Brain microvascular endothelial cell (primary cell): ENCODE results near the gene AADAT.
A peak's percentile ranks its signal among the peaks of the same experiment; 100 is the strongest.

Experiments
- DNase-seq: peaks from one replicate; pipeline ENCODE4 v3.0.0-alpha.2; 2020
- H3K27ac ChIP-seq: fragments of 250-450 bp; sonication (Bioruptor Pico); 2 replicates; pipeline ENCODE4 v1.5.1; 2020; ENCODE audit warnings: mild to moderate bottlenecking, moderate library complexity
- H3K27me3 ChIP-seq: fragments of 250-450 bp; sonication (Bioruptor Pico); replicated peaks from 2 replicates; pipeline ENCODE4 v1.5.1; 2020; ENCODE audit warnings: mild to moderate bottlenecking
- H3K36me3 ChIP-seq: fragments of 250-450 bp; sonication (Bioruptor Pico); replicated peaks from 2 replicates; pipeline ENCODE4 v1.5.1; 2020; ENCODE audit warnings: mild to moderate bottlenecking
- H3K4me3 ChIP-seq: 2 replicates; pipeline ENCODE4 v1.5.1; 2011; ENCODE audit warnings: low read depth, mild to moderate bottlenecking, control low read depth, low read length, moderate library complexity
- CTCF ChIP-seq: IDR thresholded peaks from 2 replicates; pipeline ENCODE4 v1.5.1; 2011; ENCODE audit warnings: low read depth, mild to moderate bottlenecking, moderate library complexity, low read length, control low read depth, inconsistent platforms; ENCODE audit errors: missing control alignments
- in situ Hi-C: cut with HindIII; loops from 2 replicates; pipeline ENCODE4 v1.10.0; 2017; ENCODE audit warnings: low sequenced_read_pairs, low pct_ligation_motif_present

The AADAT gene

GRCh38 chr4:170089668-170090351 is at the start of gene AADAT:
TSS of gene AADAT (minus strand) at chr4:170089956. CDS start at chr4:170089690, 266 bp downstream.
- peak within 1 kb of the TSS; percentile 82 for H3K4me3 ChIP-seq
- H3K36me3 ChIP-seq: no peaks in the 10 kb centered on the region
- H3K27me3 ChIP-seq: no peaks in the 10 kb centered on the region
- in situ Hi-C loops: no loop called here
- peak within 1 kb of the TSS; percentile 2 for H3K27ac ChIP-seq
- peak; percentile 51 for DNase-seq
- peak; percentile 81 for TF ChIP-seq CTCF

GRCh38 chr4:170138580-170139194 is 48.9 kb upstream of the AADAT start:
- Histone ChIP-seq H3K4me3 (no peak overlapping the region), H3K27ac (no peak overlapping the region), H3K27me3 (no peaks in the 10 kb centered on the region), H3K36me3 (no peaks in the 10 kb centered on the region)
- TF ChIP-seq CTCF: peak; percentile 85
- DNase-seq: peak; percentile 81
- in situ Hi-C loops: no loop called here

- Histone ChIP-seq H3K36me3 (no peaks in the 10 kb centered on the region), H3K4me3 (no peak overlapping the region), H3K27ac (no peak overlapping the region), H3K27me3 (no peaks in the 10 kb centered on the region)
- TF ChIP-seq CTCF: no peak
- in situ Hi-C loops: no loop called here
- DNase-seq: no peak
These were observed 48.2 kb upstream of the AADAT start for GRCh38 chr4:170137927-170138326.

- Histone ChIP-seq H3K4me3 (no peak overlapping the region), H3K36me3 (no peaks in the 10 kb centered on the region), H3K27me3 (no peaks in the 10 kb centered on the region), H3K27ac (no peak overlapping the region)
- in situ Hi-C loops: no loop called here
- no peak for TF ChIP-seq CTCF
- DNase-seq: no peak
These were observed 47.7 kb upstream of the AADAT start for GRCh38 chr4:170137466-170137865.

GRCh38 chr4:170134821-170135220 is 45.1 kb upstream of the AADAT start:
- in situ Hi-C loops: no loop called here
- TF ChIP-seq CTCF: no peak
- no peak for DNase-seq

GRCh38 chr4:170128219-170128804 is 38.6 kb upstream of the AADAT start:
- Histone ChIP-seq H3K27me3 (no peaks in the 10 kb centered on the region), H3K36me3 (no peaks in the 10 kb centered on the region), H3K27ac (no peak overlapping the region), H3K4me3 (no peak overlapping the region)
- TF ChIP-seq CTCF: no peak
- no peak for DNase-seq
- in situ Hi-C loops: no loop called here

More at GRCh38 chr4:170134821-170135220, 45.1 kb upstream of the AADAT start:
- Histone ChIP-seq H3K4me3 (no peak overlapping the region), H3K27ac (no peak overlapping the region), H3K36me3 (no peaks in the 10 kb centered on the region), H3K27me3 (no peaks in the 10 kb centered on the region)
